CD14-positive monocyte (primary cell): ENCODE data around the gene ZDHHC5. TPM values are rescaled to one million over a fixed set of nuclear protein-coding genes. Genes with fewer than 3 reads are reported as not detected.
A peak's percentile ranks its signal among the peaks of the same experiment; 100 is the strongest.
"Not testable (repeated sequence)": the region's sequence is repeated elsewhere in the genome, so short reads cannot be mapped to it uniquely, and the experiment has no call there.

Experiments used
- DNase-seq, 3 donors: peaks; one replicate each; pipeline ENCODE4 v3.0.0-alpha.2; 2011 to 2022
- H2AFZ ChIP-seq: 2 replicates; pipeline ENCODE4 v1.6.0; 2012; ENCODE audit warnings: mild to moderate bottlenecking, low read depth, low read length, inconsistent platforms; ENCODE audit not compliant: insufficient read depth, poor library complexity, severe bottlenecking
- H3K27ac ChIP-seq, 2 donors: 1 replicate in 1 of 2; 2 replicates in 1 of 2; pipeline ENCODE4 v1.5.1; 2012 to 2013; ENCODE audit warnings: low read length in 2 of 2, control low read depth in 1 of 2, inconsistent platforms in 1 of 2, low read depth in 1 of 2, mild to moderate bottlenecking in 1 of 2
- H3K27me3 ChIP-seq, 2 donors: one replicate each; pipeline versions ENCODE4 v1.6.0 to v1.6.1; 2011 to 2013; ENCODE audit warnings: low read length in 2 of 2; ENCODE audit not compliant: control insufficient read depth in 2 of 2, insufficient read depth in 2 of 2
- H3K36me3 ChIP-seq, 2 donors: replicated peaks in 1 of 2; 1 replicate in 1 of 2; 2 replicates in 1 of 2; pipeline versions ENCODE4 v1.5.1 to v1.6.1; 2012 to 2013; ENCODE audit warnings: low read length in 2 of 2, control low read depth in 1 of 2, inconsistent platforms in 1 of 2, mild to moderate bottlenecking in 1 of 2; ENCODE audit not compliant: insufficient read depth in 2 of 2, control insufficient read depth in 1 of 2
- H3K4me1 ChIP-seq, 2 donors: 1 replicate in 1 of 2; 2 replicates in 1 of 2; pipeline versions ENCODE4 v1.5.1 to v1.6.1; 2012 to 2013; ENCODE audit warnings: low read length in 2 of 2, control low read depth in 1 of 2, inconsistent platforms in 1 of 2, mild to moderate bottlenecking in 1 of 2, moderate library complexity in 1 of 2; ENCODE audit not compliant: insufficient read depth in 2 of 2, control insufficient read depth in 1 of 2
- H3K4me2 ChIP-seq: replicated peaks from 2 replicates; pipeline ENCODE3; 2012; ENCODE audit warnings: low read length, moderate library complexity, mild to moderate bottlenecking; ENCODE audit not compliant: poor library complexity, severe bottlenecking; ENCODE audit errors: extremely low read depth
- H3K4me3 ChIP-seq, 3 experiments: fragments of 200-600 bp in 1 of 3; sonication (generic) in 1 of 3; replicated peaks in 1 of 3; 1 replicate in 2 of 3; 2 replicates in 1 of 3; pipeline ENCODE4 v1.5.1; 2011 to 2013; ENCODE audit warnings: low read length in 3 of 3, mild to moderate bottlenecking in 3 of 3, control low read depth in 2 of 3, low read depth in 2 of 3, inconsistent platforms in 1 of 3, moderate library complexity in 1 of 3
- H3K79me2 ChIP-seq: 2 replicates; pipeline ENCODE4 v1.6.0; 2012; ENCODE audit warnings: mild to moderate bottlenecking, control low read depth, inconsistent platforms, low read length, moderate library complexity; ENCODE audit not compliant: insufficient read depth
- H3K9ac ChIP-seq: 2 replicates; pipeline ENCODE4 v1.6.0; 2017; ENCODE audit warnings: low read length, mild to moderate bottlenecking; ENCODE audit not compliant: insufficient read depth, poor library complexity, severe bottlenecking
- H3K9me3 ChIP-seq, 2 donors: replicated peaks in 1 of 2; 1 replicate in 1 of 2; 2 replicates in 1 of 2; pipeline versions ENCODE4 v1.5.1 to v1.6.1; 2012 to 2013; ENCODE audit warnings: low read length in 2 of 2, control low read depth in 1 of 2; ENCODE audit not compliant: control insufficient read depth in 1 of 2, insufficient read depth in 1 of 2
- H4K20me1 ChIP-seq: 2 replicates; pipeline ENCODE4 v1.6.0; 2012; ENCODE audit warnings: mild to moderate bottlenecking, low read length, control low read depth, moderate library complexity; ENCODE audit not compliant: insufficient read depth
- H3K27ac Mint-ChIP-seq, 7 donors: one replicate each; pipeline ENCODE4 v1.8.0; 2020; ENCODE audit warnings: mild to moderate bottlenecking in 7 of 7, mixed read lengths in 7 of 7, moderate library complexity in 6 of 7, inconsistent platforms in 2 of 7
- H3K27me3 Mint-ChIP-seq, 3 donors: one replicate each; pipeline ENCODE4 v1.8.0; 2021 to 2022; ENCODE audit warnings: low read depth in 3 of 3, mild to moderate bottlenecking in 3 of 3, mixed read lengths in 3 of 3, moderate library complexity in 3 of 3, inconsistent platforms in 1 of 3
- H3K36me3 Mint-ChIP-seq, 2 donors: one replicate each; pipeline ENCODE4 v1.8.0; 2020; ENCODE audit warnings: mixed read lengths in 2 of 2, inconsistent platforms in 1 of 2, mild to moderate bottlenecking in 1 of 2
- H3K4me1 Mint-ChIP-seq: one replicate; pipeline ENCODE4 v1.8.0; 2020; ENCODE audit warnings: mild to moderate bottlenecking, mixed read lengths
- H3K4me3 Mint-ChIP-seq, 2 donors: one replicate each; pipeline ENCODE4 v1.8.0; 2020; ENCODE audit warnings: mild to moderate bottlenecking in 2 of 2, mixed read lengths in 2 of 2, moderate library complexity in 1 of 2
- H3K9me3 Mint-ChIP-seq, 7 donors: one replicate each; pipeline ENCODE4 v1.8.0; 2020 to 2022; ENCODE audit warnings: mixed read lengths in 7 of 7, mild to moderate bottlenecking in 6 of 7, moderate library complexity in 6 of 7, inconsistent platforms in 2 of 7
- WGBS: methylation state at CpG from one replicate; pipeline ENCODE4 v1.1.5; 2013; ENCODE audit warnings: missing lambda C conversion rate; ENCODE audit not compliant: insufficient coverage; 5-methylcytosine and 5-hydroxymethylcytosine counted together
- intact Hi-C, 2 donors: fragments of 100-400 bp; cut with micrococcal nuclease; formaldehyde crosslinking; loops; one replicate each; pipeline versions ENCODE4 v1.15.0 to v1.15.1; 2023
- polyA plus RNA-seq, 3 donors: library from polyadenylated mRNA; depleted of rRNA in 1 of 3; unstranded in 2 of 3; stranded (reverse) in 1 of 3; fragments of 300-500 nt in 2 of 3; fragments of >200 nt in 1 of 3; fragmentation: Illumina TruSeq in 2 of 3; gene quantifications; 1 replicate in 2 of 3; 2 replicates in 1 of 3; pipeline ENCODE4 v1.2.3, GENCODE V29; 2012 to 2021
- TF ChIP-seq, protein P1 (sequence below): fragments of 200-600 bp; IDR thresholded peaks from one replicate; pipeline ENCODE4 v1.8.0; 2022; ENCODE audit warnings: antibody characterized with exemption, mild to moderate bottlenecking

ZDHHC5 gene
- polyA plus RNA-seq, 3 donors: 28.6 to 37.9 (median 31.8) TPM

DNA sequence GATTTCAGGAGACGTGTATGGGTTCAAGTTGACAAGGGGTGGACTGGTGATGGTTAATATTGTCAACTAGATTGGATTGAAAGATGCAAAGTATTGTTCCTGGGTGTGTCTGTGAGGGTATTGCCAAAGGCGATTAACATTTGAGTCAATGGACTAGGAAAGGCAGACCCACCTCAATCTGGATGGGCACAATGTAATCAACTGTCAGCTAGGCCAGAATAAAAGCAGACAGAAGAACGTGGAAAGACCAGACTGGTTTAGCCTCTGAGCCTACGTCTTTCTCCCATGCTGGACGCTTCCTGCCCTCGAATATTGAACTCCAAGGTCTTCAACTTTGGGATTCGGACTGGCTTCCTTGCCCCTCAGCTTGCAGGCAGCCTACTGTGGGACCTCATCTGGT lies 16.5 kb upstream of the ZDHHC5 start:
- H3K4me1 ChIP-seq: peaks cover 56 to 59% of the 10 kb centered on the region in 2 donors
- no peaks in the 10 kb centered on the region for H3K79me2 ChIP-seq
- no peaks in the 10 kb centered on the region for H3K36me3 ChIP-seq
- Mint-ChIP-seq H3K4me1 (peaks cover 65% of the 10 kb centered on the region), H3K36me3 (peaks cover 0 to 15% of the 10 kb centered on the region in 2 donors), H3K27ac (peak overlapping the region in 1 of 7 donors; percentile 62), H3K27me3 (peaks cover 36 to 43% (median 38%) of the 10 kb centered on the region in 3 donors), H3K9me3 (peaks cover 0 to 19% (median 13%) of the 10 kb centered on the region in 7 donors), H3K4me3 (no peak overlapping the region)
- no peak overlapping the region for H3K27ac ChIP-seq
- TF ChIP-seq, protein P1, sequence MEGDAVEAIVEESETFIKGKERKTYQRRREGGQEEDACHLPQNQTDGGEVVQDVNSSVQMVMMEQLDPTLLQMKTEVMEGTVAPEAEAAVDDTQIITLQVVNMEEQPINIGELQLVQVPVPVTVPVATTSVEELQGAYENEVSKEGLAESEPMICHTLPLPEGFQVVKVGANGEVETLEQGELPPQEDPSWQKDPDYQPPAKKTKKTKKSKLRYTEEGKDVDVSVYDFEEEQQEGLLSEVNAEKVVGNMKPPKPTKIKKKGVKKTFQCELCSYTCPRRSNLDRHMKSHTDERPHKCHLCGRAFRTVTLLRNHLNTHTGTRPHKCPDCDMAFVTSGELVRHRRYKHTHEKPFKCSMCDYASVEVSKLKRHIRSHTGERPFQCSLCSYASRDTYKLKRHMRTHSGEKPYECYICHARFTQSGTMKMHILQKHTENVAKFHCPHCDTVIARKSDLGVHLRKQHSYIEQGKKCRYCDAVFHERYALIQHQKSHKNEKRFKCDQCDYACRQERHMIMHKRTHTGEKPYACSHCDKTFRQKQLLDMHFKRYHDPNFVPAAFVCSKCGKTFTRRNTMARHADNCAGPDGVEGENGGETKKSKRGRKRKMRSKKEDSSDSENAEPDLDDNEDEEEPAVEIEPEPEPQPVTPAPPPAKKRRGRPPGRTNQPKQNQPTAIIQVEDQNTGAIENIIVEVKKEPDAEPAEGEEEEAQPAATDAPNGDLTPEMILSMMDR: no peak
- H3K4me2 ChIP-seq: no peak overlapping the region
- intact Hi-C loops: no loop called here
- peaks cover 3 to 17% of the 10 kb centered on the region in 2 donors for H3K9me3 ChIP-seq
- H3K4me3 ChIP-seq: no peak overlapping the region
- H3K9ac ChIP-seq: no peak overlapping the region
- H3K27me3 ChIP-seq: peaks cover 29 to 31% of the 10 kb centered on the region in 2 donors
- no peak for DNase-seq
- no peak overlapping the region for H2AFZ ChIP-seq
- no peaks in the 10 kb centered on the region for H4K20me1 ChIP-seq
- WGBS: 89% methylated on average over 6 of the region's 7 CpGs

DNA sequence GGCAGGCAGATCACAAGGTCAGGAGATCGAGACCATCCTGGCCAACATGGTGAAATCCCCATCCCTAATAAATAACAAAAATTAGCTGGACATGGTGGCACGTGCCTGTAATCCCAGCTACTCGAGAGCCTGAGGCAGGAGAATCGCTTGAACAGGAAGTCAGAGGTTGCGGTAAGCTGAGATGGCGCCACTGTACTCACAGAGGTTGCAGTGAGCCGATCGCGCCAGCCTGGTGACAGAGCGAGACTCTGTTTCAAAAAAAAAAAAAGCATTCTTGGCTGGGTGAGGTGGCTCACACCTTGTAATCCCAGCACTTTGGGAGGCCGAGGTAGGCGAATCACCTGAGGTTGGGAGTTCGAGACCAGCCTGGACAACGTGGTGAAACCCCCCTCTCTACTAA lies 15.7 kb upstream of the ZDHHC5 start:
- H3K9me3 ChIP-seq, H3K36me3 ChIP-seq, H3K36me3 Mint-ChIP-seq, H4K20me1 ChIP-seq, H2AFZ ChIP-seq, H3K79me2 ChIP-seq, H3K9ac ChIP-seq: not testable (repeated sequence)
- H3K27ac Mint-ChIP-seq: peak overlapping the region in 6 of 7 donors; percentile 36 to 88 (median 86)
- H3K4me1 ChIP-seq: peaks cover 55 to 57% of the 10 kb centered on the region in 2 donors
- H3K4me3 ChIP-seq: peak overlapping the region in 1 of 3 experiments; percentile 14
- H3K4me2 ChIP-seq: peak overlapping the region; percentile 47
- peak in 2 of 3 donors; percentile 47 to 56 for DNase-seq
- H3K9me3 Mint-ChIP-seq: peaks cover 0 to 15% (median 6%) of the 10 kb centered on the region in 7 donors
- peaks cover 27 to 36% (median 30%) of the 10 kb centered on the region in 3 donors for H3K27me3 Mint-ChIP-seq
- 40% methylated on average over 6 of the region's 14 CpGs for WGBS
- H3K4me3 Mint-ChIP-seq: peak overlapping the region; percentile 21 to 63
- intact Hi-C loops: loop anchor here in 1 of 2 donors (2.0 kb wide), 1 partner anchor 15 kb away; no protein-coding TSS in a partner anchor
- H3K27ac ChIP-seq: peak overlapping the region; percentile 8 to 62
- H3K27me3 ChIP-seq: peaks cover 21 to 23% of the 10 kb centered on the region in 2 donors
- H3K4me1 Mint-ChIP-seq: peaks cover 61% of the 10 kb centered on the region
